Measurements from ENCODE around the gene USPL1.
"Not testable (repeated sequence)": the region's sequence is repeated elsewhere in the genome, so short reads cannot be mapped to it uniquely, and the experiment has no call there.

The USPL1 gene

GRCh38 chr13:30648522-30649012 is 30.8 kb downstream of the USPL1 start:
- DNase-seq (ENCODE audit: low read depth) = no peak
- in situ Hi-C loops (cut with HindIII; ENCODE audit: low sequenced_read_pairs) = no loop called here
- TF ChIP-seq CTCF (IDR thresholded peaks at IDR 0.05; ENCODE audit: low read depth, low read length, missing control alignments) = no peak
- no peak overlapping the region for H3K4me3 ChIP-seq (ENCODE audit: low read depth, low read length)

- DNase-seq (ENCODE audit: low read depth); H3K4me3 ChIP-seq (ENCODE audit: low read depth, low read length): not testable (repeated sequence)
- in situ Hi-C loops (cut with HindIII; ENCODE audit: low sequenced_read_pairs) = loop anchor here (25.0 kb wide), 1 partner anchor 361 kb away; no protein-coding TSS in a partner anchor
Measured at GRCh38 chr13:30651648-30652047, 33.9 kb downstream of the USPL1 start.

- in situ Hi-C loops (cut with HindIII; ENCODE audit: low sequenced_read_pairs) = loop anchor here (25.0 kb wide), 1 partner anchor 359 kb away; no protein-coding TSS in a partner anchor
- H3K4me3 ChIP-seq (ENCODE audit: low read depth, low read length) = no peak overlapping the region
- DNase-seq (ENCODE audit: low read depth) = no peak
- TF ChIP-seq CTCF (IDR thresholded peaks at IDR 0.05; ENCODE audit: low read depth, low read length, missing control alignments) = no peak
Measured at GRCh38 chr13:30652746-30653386, 35.1 kb downstream of the USPL1 start.

GRCh38 chr13:30654430-30654829 is 36.7 kb downstream of the USPL1 start:
- H3K4me3 ChIP-seq (ENCODE audit: low read depth, low read length) = no peak overlapping the region
- in situ Hi-C loops (cut with HindIII; ENCODE audit: low sequenced_read_pairs) = loop anchor here (25.0 kb wide), 1 partner anchor 358 kb away; no protein-coding TSS in a partner anchor
- TF ChIP-seq CTCF (IDR thresholded peaks at IDR 0.05; ENCODE audit: low read depth, low read length, missing control alignments) = no peak
- DNase-seq (ENCODE audit: low read depth) = no peak

GRCh38 chr13:30656178-30656577 is 38.5 kb downstream of the USPL1 start:
- in situ Hi-C loops (cut with HindIII; ENCODE audit: low sequenced_read_pairs) = loop anchor here (25.0 kb wide), 1 partner anchor 356 kb away; no protein-coding TSS in a partner anchor
- H3K4me3 ChIP-seq (ENCODE audit: low read depth, low read length) = no peak overlapping the region
- TF ChIP-seq CTCF (IDR thresholded peaks at IDR 0.05; ENCODE audit: low read depth, low read length, missing control alignments) = no peak
- no peak for DNase-seq (ENCODE audit: low read depth)

GRCh38 chr13:30659980-30660379 is 42.3 kb downstream of the USPL1 start:
- no peak overlapping the region for H3K4me3 ChIP-seq (ENCODE audit: low read depth, low read length)
- no peak for DNase-seq (ENCODE audit: low read depth)
- in situ Hi-C loops (cut with HindIII; ENCODE audit: low sequenced_read_pairs) = loop anchor here (25.0 kb wide), 1 partner anchor 352 kb away; no protein-coding TSS in a partner anchor
- TF ChIP-seq CTCF (IDR thresholded peaks at IDR 0.05; ENCODE audit: low read depth, low read length, missing control alignments) = no peak

GRCh38 chr13:30660796-30661195 is 43.1 kb downstream of the USPL1 start:
- DNase-seq (ENCODE audit: low read depth) = no peak
- no peak overlapping the region for H3K4me3 ChIP-seq (ENCODE audit: low read depth, low read length)
- in situ Hi-C loops (cut with HindIII; ENCODE audit: low sequenced_read_pairs) = loop anchor here (25.0 kb wide), 1 partner anchor 352 kb away; no protein-coding TSS in a partner anchor
- TF ChIP-seq CTCF (IDR thresholded peaks at IDR 0.05; ENCODE audit: low read depth, low read length, missing control alignments) = no peak
